Ramos (cell line): ENCODE data around the gene GPC3.

ENCODE experiments used
- in situ Hi-C: fragments of 300-500 bp; cut with MboI; formaldehyde crosslinking; loops from one replicate; pipeline ENCODE4 v1.14.3; 2022; ENCODE audit warnings: low sequenced_read_pairs; ENCODE audit not compliant: unreplicated experiment

Gene GPC3

DNA sequence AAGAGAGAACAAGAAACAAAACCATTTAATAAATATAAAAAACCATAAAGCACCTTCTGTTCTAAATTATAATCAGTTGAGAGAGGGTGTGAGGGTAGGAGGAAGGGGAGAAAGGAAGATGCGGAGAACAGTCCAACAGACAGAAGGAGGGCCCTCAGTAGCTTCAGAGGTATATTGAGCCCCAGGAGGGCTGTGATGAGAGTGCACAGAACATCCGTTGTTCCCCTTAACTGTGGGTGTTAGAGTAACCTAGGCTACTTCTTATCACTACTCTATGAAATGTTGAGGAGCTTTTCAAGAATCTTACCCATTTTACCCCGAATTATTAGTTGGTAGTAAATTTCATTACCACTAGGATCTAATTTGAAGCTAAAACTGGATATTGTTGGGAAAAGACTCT, 13.8 kb downstream of the GPC3 start:
- in situ Hi-C loops: no loop called here

DNA sequence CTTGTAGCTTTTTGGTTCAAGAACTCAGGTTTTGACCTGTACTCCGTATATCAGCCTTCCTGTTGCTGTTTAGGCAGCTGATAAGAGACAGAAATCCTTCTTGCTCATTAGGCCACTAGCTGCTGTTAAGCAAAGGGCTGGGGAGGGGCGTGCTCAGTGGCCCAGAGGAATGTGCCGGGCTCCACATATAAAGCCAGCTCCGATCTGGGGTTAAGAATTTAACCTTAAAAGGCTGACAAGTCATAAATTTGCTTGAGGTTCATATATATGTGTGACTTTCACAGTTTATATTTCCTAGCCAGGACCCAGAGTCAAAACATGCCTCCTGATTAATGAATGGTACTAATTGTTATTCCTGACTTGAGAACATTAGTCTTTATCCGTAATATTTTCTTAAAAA, 15.3 kb downstream of the GPC3 start:
- in situ Hi-C loops: no loop called here

DNA sequence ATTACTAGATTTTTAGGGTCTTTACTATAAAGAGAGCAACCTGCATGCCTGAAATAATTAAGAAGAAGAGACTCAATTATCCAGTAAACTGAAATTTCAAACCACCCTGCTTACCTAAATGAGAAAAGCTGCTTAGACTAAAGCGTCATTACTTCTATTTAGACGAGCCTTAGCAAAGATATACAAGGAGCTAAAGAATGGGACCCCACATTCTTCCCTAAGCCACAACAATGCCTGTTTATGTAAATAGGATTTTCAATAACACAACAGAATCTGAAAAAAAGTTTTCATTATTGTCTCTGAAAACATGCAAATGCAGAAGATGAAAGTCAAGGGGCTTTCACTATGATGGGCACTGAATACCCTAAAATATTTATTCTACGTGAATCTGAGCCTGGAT, 16.2 kb downstream of the GPC3 start:
- in situ Hi-C loops: no loop called here

DNA sequence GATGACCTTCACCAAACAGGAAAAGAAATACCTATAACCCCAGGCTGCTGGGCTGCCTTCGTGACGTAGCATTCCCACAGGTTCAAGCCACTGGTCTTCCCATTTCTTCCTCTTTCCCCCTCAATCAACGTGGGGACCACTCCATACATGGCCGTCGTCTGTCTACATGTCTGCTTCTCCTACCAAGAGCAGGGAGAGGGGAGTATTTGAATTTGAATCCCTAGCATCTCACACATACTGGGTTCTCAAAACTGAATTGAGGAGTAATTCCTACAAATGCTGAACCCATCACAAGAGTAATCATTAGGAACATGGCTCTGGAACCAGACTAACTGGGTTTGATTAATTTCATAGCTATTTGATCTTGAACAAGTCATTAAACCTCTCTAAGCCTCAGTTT, 17.3 kb downstream of the GPC3 start:
- in situ Hi-C loops: no loop called here

DNA sequence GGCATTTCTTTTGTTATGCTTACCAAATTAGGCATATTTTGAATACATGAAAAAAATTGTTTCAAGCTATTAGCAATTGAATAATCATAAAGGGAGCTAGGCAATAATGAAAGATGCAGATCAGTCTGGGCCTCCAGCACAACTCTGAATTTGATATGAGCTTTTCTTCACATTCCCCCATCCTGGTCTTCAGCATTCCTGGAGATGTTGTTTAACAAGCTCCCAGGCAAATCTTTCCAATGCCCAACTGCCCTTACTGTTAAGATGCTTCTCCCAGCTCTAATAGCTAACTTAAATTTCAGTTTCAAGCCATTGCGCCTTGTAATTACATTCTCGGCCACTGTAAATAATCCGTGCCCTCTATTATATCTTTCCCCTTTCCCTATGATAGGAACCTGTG, 19.2 kb downstream of the GPC3 start:
- in situ Hi-C loops: no loop called here

DNA sequence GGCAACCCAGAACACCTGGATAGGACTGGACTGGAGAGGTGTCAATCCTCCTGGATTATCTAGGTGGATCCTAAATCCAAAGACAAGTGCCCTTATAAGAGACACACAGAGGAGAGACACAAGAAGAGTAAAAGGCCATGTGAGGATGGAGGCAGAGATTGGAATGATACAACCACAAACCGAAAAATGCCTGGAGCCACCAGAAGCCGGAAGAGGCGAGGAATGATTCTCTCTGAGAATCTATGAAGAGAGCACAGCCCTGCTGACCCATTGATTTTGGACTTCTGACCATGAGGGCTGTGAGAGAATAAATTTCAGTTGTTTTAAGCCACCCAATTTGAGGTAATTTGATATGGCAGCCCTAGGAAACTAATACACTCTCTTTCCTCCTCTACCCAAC, 20.1 kb downstream of the GPC3 start:
- in situ Hi-C loops: no loop called here

DNA sequence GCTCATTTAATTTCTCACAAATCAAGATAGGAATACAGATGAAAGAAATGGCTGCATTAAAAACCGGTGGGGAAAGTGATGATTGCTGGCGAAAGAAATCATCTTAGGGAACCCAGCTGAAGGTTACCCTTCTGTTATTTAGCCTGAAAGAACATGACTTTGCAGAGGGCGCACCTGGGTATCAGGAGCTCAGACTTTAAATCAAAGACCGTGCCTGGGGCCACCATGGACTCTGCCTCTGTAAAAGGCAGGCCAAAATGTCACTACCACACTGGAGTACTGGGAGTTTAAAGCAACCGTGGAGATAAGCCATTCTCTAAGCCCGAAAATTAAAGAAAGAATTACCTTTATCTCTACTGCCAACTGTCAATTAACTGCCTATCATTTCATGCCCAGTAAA, 24.3 kb downstream of the GPC3 start:
- in situ Hi-C loops: no loop called here

DNA sequence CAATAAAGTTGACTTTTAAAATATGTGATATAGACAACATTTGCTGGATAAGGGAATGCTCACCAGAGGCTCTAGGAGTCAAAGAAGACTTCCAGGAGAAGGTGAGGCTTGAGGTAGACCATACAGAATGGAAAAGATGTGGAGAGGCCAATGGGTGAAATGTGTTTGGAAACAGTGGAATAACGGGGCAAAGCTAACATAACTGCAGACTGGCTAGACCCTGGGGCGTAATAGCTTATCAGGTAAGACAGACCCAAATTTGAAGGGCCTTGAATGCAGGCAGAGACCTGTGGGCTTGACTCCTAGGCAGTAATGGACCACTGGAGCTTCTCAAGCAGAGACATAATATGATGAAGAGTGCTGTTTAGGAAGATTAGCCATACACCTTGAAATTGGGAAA, 25.4 kb downstream of the GPC3 start:
- in situ Hi-C loops: no loop called here

DNA sequence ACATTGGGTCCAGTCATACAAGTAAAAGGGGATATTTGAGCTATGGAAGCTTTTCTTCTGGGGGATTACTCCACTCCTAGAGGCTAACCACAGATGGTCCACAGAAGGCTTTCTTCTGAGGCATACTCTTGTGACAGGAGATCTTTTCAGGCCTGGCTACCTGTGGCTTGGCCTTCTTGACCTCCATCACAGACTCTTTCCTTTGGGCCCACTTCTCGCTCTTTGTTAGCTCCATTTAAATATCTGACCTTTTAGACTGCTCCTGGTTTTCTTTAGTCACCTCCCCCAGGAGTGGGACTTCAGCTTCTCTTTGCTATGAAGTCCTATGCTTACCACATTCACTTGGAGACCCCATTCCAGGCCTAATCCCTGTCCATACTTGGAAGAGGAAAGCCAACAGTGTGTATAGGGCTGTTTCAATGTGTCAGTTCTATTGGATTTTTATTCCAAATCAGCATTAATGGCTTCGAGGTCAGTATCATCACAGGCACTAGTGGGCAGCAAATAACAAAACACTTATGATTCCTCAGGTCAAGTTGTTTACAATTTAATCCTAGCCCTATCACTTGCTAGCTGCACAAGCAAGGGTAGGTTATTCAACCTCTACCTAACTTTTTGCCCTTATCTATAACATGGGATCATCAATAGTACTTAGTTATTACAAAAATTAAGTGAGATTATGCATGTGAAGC, 26.3 kb downstream of the GPC3 start:
- in situ Hi-C loops: no loop called here

DNA sequence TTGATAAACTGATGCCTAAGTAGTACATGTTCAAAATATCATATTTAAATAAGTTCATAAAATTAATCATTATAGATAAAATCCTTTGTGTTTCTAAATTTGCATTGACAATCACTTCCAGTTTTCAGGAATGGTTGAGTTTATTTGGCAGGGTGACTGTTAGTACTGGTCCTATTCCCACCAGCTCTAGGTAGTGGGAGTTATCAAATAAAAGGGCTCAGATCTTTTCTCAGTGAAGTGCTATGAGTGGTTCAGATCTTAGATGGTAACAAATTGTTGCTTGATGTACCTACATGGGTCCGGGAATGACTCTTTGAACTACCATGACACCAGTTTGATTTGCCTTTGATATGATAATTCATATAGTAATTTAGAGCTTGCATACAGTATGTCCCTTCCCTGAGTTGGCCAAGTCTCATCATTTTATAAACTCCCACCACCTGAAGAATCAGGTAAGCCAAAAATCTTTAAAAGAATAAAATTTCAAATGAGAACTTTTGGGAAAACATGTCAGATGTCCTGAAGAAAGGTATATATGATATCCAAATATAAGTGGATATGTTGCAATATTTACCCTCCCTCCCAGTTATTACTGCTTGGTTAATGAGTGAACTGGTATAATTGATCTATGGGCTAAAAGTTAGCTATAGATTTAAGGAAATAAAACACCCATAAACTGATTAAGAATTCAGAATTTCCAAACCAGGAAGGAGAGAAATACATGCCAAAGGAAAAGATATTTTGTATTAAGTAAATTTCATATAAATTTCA, 28.6 kb downstream of the GPC3 start:
- in situ Hi-C loops: no loop called here

DNA sequence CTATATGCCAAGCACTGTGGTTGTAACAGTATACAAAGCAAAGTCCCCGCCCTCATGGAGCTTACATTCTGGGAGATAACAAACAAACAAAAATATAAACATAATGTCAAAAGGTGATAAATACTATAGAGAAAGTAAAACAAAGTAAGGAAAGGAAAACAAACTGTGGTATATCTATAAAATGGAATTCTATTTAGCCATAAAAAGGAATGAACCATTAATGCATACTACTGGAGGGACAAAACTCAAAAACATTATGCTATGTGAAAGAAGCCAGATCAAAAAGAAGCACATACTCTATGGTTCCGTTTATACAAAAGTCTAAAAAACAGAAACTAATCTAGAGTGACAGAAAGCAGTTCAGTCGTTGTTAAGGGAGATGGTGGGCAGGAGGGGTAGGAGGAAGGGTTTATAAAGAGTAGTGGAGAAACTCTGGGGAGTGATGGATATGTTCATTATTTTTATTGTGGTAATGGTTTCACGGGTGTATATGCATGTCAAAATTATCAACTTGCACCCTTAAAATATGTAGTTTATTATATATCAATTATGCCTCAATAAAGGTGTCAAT, 31.5 kb downstream of the GPC3 start:
- in situ Hi-C loops: no loop called here

DNA sequence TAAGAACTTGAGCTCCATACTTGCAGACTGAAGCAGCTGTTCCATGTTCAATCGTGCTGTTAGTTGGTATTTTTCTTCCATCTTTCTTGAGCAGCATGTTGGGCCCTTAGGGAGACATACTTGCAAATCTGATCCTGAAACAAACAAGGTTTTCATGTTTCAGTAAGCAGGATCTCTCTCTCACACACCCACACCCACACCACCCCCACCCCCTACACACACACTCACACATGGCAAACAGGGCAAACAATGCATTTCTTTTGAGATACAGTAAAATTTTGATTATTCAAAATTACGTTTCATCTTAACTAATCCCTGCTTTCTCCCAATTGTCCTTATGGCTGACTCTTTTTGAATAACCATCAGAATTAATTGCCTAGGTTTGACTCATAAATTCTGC, 32.3 kb downstream of the GPC3 start:
- in situ Hi-C loops: no loop called here

DNA sequence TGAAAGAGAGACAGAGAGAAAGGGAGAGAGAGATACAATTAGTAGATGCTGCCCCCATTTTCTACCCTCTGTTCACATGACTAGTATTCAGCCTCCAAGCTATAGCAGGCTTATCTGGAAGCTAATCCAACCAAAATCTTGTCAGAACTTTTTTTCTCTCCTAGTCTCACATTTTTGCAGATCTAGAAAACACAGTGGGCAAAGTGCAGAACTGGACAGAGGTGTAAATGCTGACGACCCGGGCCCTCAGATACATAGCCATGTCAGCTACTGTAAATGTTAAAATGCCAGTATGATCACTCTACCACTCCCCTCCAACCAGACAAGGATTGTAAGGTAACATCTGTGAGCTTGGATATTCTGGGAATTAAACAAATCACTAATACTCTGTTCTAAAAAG, 34.3 kb downstream of the GPC3 start:
- in situ Hi-C loops: no loop called here

DNA sequence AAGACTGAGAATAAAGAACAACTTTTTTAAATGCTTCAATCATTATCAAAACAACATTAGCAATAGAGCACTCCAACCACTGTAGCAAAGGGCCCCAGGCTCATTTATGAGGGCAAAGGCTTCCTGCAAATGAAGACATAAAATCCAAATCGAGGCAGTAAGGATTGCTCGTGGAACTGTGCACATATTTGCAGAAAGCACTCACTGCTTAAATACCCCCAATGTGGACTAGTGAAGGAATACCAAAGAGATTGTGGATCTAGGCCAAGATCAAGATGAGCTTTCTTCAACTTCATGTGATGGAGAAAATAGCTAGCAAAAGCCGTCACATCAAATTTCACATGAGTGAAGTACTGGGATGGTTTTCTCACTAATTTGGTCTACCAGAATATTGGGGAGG, 35.2 kb downstream of the GPC3 start:
- in situ Hi-C loops: no loop called here

DNA sequence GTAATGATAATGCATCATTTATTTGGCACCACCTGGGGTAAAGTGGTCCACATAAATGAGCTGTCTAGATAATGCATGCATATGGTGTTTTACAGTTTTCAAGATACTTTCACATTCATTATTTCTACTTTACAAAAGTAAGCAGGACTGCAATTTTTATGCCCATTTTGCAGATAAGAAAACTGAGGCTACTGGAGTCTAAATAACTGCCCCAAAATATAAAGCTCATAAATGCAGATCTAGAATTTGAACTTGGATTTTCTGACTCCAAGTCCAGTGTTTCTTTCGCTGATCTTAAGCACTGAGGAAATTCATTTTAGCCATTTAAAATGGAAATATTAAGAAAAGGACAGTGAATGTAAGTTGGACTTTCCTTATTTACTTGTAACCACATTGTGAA, 36.5 kb downstream of the GPC3 start:
- in situ Hi-C loops: no loop called here

DNA sequence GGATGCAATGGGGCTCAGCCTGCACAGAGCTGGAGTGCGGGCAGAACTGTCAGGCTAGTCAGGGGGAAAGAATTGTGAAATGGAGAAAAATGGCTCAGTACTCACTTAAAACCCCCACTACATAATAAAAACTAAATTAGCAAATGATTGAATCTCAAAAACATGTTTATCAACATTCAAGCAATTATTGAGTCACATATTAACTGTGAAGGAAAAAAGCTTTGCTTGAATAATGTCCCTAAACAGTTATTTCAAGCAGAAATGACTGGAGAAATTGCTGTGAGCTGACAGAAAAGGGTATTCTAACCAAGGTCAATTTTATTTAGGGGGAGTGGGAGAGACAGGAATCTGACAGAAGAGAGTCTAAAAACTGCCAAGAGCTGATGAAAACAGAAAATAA, 37.4 kb downstream of the GPC3 start:
- in situ Hi-C loops: no loop called here

DNA sequence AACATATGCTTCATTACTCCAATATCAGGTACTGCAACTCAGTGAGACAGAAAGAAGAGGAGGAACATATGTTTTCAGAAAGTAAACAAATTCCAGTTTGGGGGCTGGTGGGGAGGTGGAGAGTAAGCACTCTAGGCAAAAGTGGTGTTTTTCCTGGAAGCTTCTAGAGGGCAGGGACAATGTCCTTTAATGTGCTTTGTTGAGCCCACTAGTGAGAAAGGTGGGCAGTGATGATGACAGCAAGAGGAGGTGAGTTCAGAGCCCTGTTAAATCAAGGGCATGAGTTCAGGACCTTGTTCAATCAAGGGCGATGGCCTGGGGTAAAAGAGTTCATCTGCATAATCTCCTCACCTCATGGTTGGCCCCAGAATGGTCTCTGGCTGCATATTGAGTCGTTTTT, 38.4 kb downstream of the GPC3 start:
- in situ Hi-C loops: no loop called here

DNA sequence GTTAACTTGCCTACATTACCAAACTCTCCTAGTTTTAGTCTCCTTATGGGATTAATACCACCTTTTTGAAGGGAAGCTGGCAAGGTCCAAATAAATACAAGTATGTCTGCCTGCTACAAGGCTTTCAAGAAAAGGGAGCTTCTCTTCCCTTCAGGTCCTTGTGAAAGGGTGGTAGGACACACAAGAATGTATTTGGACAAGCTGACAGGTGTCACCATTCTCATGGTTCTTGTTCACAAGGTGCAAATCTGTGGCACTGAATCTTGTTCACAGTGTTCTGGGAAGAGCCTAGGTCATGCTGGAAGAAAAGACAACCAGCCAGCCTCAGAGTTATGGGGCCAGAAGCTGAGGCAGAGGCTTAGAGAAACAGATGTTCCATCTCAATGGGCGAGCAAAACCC, 41.9 kb downstream of the GPC3 start:
- in situ Hi-C loops: no loop called here

DNA sequence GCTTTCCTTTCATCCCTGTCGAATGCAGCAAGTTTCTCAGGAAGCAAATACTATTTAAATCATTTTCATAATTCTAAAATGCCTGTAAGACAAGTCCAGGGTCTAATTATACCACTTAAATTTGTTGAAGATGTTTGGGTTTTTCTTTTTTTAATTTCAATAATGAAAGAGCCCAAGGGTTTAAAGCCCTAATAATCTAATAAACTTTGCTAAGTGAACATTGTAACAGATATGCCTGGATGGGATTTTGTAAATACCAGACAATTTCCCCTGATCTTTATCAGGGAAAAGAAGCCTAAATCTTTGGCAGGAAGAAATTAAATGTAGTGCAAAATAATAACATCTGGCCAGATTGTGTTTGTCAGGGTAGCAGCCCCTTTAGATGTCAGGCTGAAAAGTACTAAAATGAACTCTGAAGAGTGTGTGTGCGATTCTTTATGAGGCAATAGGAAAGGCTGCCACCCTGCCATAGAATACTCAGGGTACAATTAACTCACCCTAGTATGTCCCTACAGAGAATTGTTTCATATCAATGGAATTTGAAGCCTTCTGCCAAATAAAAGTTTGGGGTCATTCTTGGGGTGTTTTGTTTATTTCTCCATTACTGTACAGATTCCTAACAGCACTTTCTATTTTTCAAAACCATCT, 45.6 kb downstream of the GPC3 start:
- in situ Hi-C loops: no loop called here

DNA sequence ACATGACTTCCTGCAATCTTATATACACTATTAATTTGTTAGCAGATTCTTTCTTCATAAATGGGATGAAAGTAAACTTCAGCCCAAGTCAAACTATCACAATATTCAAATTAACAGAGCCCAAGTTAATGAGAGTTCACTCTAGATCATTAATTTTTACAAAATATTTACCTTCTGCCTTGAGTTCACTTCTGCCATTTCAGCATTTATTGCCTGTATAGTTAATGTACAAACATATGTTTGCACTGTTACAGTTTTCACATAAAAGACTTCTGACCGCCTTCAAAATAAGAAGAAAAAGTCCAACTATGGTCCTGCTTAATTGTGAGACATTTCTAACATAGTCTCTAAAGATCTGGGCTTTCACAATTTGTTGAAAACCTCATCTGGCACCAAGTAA, 46.9 kb downstream of the GPC3 start:
- in situ Hi-C loops: no loop called here

DNA sequence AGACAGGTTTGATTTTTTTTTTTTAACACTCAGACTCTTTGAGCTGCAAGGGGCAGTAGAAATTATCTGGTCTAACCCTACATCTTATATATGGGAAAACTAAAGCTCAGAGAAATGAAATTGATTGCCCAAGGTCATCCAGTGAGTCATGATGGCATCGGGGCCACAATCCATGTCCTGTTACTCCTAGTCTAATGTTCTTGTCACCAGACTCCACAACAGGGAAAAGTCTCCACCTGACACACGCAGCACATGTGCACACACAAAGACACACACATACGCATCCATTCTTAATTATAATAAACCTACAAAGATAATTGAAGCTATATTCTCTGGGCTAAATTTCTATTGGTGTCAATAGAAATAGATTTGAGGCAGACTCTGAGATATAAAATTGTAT, 48.4 kb downstream of the GPC3 start:
- in situ Hi-C loops: no loop called here
